Stimulated activated CD4-positive, alpha-beta T cell treated with anti-CD3 and anti-CD28 coated beads, Interleukin-12 subunit alpha, Interleukin-12 subunit beta, amount 100 ng/mL, for 4 hours (primary cell): Measurements from ENCODE around the gene ZSCAN22.

Experiments used
- DNase-seq: peaks from one replicate; pipeline ENCODE4 v3.0.0-alpha.2; 2020

The ZSCAN22 gene

GRCh38 chr19:58380037-58380661, 53.4 kb downstream of the ZSCAN22 start:
- no peak for DNase-seq

DNA sequence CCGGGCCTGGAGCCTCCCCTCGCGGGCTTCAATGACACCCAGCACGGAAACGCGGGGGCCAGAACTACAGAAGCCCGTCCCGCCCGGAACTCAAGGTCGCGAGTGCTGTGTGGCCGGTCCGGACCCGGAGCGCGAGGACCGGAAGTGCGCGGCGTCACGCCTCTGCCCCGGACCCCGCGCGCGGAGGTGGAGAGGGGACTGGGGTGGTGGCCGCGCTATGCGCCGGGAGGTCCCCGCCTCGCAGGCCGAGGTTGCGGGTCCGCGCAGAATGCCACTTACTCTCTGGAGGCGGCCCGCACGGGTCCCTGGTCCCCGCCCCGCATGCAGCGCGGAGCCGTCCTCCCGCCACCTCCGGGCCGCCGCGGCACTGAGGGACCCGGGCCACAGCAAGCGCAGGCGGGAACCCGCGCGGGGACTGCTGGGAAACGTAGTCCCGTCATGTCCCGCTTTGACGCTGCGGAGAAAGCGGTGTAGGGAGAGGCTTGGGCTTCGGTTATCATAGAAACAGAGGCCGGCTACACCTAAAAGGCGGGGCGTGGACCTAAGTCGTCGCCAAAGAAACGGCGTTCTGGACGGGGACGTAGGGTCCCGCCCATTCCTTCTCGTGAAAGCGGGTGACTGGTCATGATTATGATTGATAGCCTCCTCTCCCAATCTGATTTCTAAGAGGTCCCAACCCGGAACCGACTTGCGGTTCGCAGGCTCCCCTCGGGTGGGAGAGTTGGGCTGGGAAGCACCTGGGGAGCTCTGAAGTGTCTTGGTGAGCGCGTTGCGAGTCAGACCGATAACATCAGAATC, 54.1 kb downstream of the ZSCAN22 start, which contains the start of gene ZNF837:
Gene ZNF837 (minus strand): TSS at position 369 of the 798 bp plus-strand sequence. CDS start 11,698 bp downstream, outside the sequence.
- peak; percentile 94 for DNase-seq

GRCh38 chr19:58381460-58382212, 54.8 kb downstream of the ZSCAN22 start:
- DNase-seq, result no peak

DNA sequence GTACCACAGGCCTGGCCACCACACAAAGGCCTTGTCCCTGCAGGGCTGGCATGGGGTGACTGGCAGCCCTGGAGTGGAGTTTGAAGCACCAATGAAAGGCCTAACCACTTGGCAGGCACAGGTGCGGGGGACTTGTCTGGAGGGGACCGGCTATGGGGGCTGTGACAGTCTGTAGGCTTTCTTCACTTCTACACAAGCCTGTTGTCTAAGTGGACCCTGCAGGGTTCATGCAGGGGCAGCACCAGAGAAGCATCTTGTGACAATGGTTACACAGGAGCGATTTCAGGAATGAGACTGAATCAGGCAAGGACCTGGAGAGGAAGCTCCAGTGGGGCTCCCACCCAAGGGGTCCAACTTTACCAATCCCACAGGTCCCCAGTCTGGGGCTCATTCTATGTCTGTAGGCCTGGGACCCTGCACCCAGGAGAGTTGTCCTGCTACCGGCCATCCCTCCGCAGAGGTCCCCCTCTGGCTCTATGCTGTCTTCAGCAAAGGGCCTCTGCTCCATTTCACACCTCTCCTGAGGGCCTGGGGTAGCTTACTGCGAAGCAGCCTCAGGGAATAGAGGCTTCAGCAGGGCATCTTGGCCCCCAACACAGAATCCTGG, 56.3 kb downstream of the ZSCAN22 start:
- DNase-seq, result no peak

- no peak for DNase-seq
Measured at GRCh38 chr19:58385313-58385890, 58.6 kb downstream of the ZSCAN22 start.

DNA sequence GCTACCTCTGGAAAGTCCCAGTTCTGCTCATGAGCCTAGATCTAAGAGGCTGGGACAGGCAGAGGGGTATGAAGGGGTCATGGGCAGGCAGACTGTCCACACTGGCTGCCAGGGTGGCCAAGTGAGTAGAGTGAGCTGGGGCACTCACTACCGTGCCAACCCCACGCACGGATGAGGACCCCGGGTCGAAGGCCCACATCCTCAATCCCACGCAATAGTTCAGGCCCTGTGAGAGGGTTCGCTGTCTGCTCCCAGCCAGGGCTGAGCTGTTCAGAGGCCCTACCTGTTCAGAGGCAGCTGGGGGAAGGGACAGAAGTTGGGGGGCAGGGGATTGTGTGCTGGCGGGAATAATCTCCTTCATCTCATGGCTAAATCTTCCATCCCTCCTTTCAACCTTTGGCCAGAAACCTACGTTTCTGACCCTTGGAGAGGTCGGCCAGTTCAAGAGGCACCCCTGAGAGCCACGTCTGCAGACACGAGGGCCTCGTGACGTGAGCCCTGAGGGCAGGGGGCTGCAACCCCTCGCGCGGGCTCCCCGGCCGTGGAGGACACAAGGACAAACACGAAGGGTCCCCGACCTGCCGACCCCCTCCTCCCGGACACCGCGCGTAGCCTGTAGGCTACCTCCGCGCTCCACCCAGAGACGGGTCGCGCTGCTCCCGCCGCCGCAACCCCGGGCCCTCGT, 59.2 kb downstream of the ZSCAN22 start:
- DNase-seq, result peak; percentile 43

DNA sequence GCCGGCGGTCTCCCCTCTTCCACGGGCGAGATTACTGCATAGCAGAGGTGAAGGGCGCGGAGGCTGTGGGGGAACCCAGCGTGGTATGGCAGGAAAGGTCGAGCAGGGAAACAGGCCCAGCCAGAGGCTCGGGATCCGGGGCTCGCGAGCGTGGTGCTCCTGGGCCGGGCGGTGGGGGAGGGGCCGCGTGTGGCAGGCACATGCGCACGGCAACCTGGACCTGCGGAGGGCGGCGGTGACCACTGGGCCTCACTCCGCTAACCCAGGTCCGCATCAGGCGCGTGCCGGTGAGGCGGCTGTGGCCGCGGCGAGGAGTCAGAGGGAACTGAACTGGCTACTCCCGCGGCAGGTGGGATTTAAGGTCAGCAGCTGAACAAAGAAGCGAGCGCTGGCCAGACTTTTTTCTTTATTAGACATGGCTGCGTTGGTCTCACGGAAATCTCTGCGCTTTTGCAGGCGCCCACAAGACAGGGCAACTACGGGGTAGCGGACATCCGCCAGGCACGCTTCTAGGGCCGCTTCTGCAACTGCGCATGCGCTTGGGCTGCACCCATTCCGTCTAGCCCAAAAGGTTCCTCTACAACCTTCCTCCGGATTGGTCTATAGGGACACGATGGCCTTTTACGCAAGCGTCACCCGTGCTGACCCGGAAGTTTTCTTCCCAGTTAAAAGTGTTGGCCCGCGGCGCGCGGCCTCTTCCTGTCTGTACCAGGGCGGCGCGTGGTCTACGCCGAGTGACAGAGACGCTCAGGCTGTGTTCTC, 60.0 kb downstream of the ZSCAN22 start, which contains the start of gene RPS5:
Gene RPS5 (plus strand): TSS at position 694 of the 762 bp plus-strand sequence. CDS start 869 bp downstream, outside the sequence.
- DNase-seq, result peak; percentile 90

- no peak for DNase-seq
Measured at GRCh38 chr19:58387338-58388174, 60.8 kb downstream of the ZSCAN22 start.

- no peak for DNase-seq
Measured at GRCh38 chr19:58388175-58388526, 61.4 kb downstream of the ZSCAN22 start.
